GM23338 (cell line): ENCODE results near the gene RNASEH2A. TPM values are rescaled to one million over a fixed set of nuclear protein-coding genes. Genes with fewer than 3 reads are reported as not detected.

ENCODE experiments used
- ATAC-seq: fragments of 200-7000 bp; cut with Tn5 transposase; 3 replicates; pipeline ENCODE4 v1.9.1; 2020
- DNase-seq: peaks from one replicate; pipeline ENCODE4 v3.0.0-alpha.2; 2015; ENCODE audit warnings: low spot score
- H2AFZ ChIP-seq: fragments of 200-600 bp; sonication (generic); 2 replicates; pipeline ENCODE4 v1.8.0; 2016; ENCODE audit warnings: antibody characterized with exemption, mild to moderate bottlenecking, moderate library complexity
- H3F3A ChIP-seq: fragments of 200-600 bp; sonication (generic); replicated peaks from 2 replicates; pipeline ENCODE4 v1.8.0; 2017; ENCODE audit warnings: antibody characterized with exemption, mixed run types, low read depth
- H3K27ac ChIP-seq: fragments of 200-600 bp; sonication (generic); 2 replicates; pipeline ENCODE4 v1.6.1; 2016; ENCODE audit warnings: low read depth
- H3K27me3 ChIP-seq: fragments of 200-600 bp; sonication (generic); 2 replicates; pipeline ENCODE4 v1.8.0; 2016; ENCODE audit warnings: mild to moderate bottlenecking, mixed run types, moderate library complexity; ENCODE audit not compliant: insufficient read depth
- H3K36me3 ChIP-seq: fragments of 200-600 bp; sonication (generic); 2 replicates; pipeline ENCODE4 v1.8.0; 2016; ENCODE audit warnings: mild to moderate bottlenecking; ENCODE audit not compliant: insufficient read depth
- H3K4me1 ChIP-seq: fragments of 200-600 bp; sonication (generic); 2 replicates; pipeline ENCODE4 v1.8.0; 2016; ENCODE audit warnings: mild to moderate bottlenecking, moderate library complexity; ENCODE audit not compliant: insufficient read depth
- H3K4me2 ChIP-seq: fragments of 200-600 bp; sonication (generic); 2 replicates; pipeline ENCODE4 v1.7.1; 2017; ENCODE audit warnings: mixed run types
- H3K4me3 ChIP-seq: fragments of 200-600 bp; sonication (generic); 2 replicates; pipeline ENCODE4 v1.6.1; 2016; ENCODE audit warnings: mixed run types
- H3K79me2 ChIP-seq: fragments of 200-600 bp; sonication (generic); replicated peaks from 2 replicates; pipeline ENCODE4 v1.8.0; 2017; ENCODE audit warnings: mild to moderate bottlenecking; ENCODE audit not compliant: insufficient read depth
- H3K9me2 ChIP-seq: fragments of 200-600 bp; sonication (generic); 2 replicates; pipeline ENCODE4 v1.8.0; 2017; ENCODE audit not compliant: insufficient read depth
- H4K20me1 ChIP-seq: fragments of 200-600 bp; sonication (generic); replicated peaks from 2 replicates; pipeline ENCODE4 v1.8.0; 2017; ENCODE audit warnings: mild to moderate bottlenecking; ENCODE audit not compliant: insufficient read depth
- H3K27ac Mint-ChIP-seq: 2 replicates; pipeline ENCODE4 v1.8.0; 2020; ENCODE audit warnings: inconsistent platforms, mild to moderate bottlenecking, moderate library complexity, mixed read lengths
- H3K27me3 Mint-ChIP-seq: 3 replicates; pipeline ENCODE4 v1.8.0; 2022; ENCODE audit warnings: low read depth, mild to moderate bottlenecking, moderate library complexity, mixed read lengths, inconsistent platforms; ENCODE audit not compliant: insufficient read depth, poor library complexity
- H3K36me3 Mint-ChIP-seq: 3 replicates; pipeline ENCODE4 v1.8.0; 2021; ENCODE audit warnings: low read depth, mild to moderate bottlenecking, inconsistent platforms, moderate library complexity, mixed read lengths
- H3K4me1 Mint-ChIP-seq: 3 replicates; pipeline ENCODE4 v1.8.0; 2020; ENCODE audit warnings: mild to moderate bottlenecking, inconsistent platforms, mixed read lengths
- H3K4me3 Mint-ChIP-seq: 3 replicates; pipeline ENCODE4 v1.8.0; 2021; ENCODE audit warnings: moderate library complexity, mild to moderate bottlenecking, inconsistent platforms, mixed read lengths
- H3K9me3 Mint-ChIP-seq: 3 replicates; pipeline ENCODE4 v1.8.0; 2020; ENCODE audit warnings: moderate library complexity, mild to moderate bottlenecking, inconsistent platforms, mixed read lengths
- ZNF114 ChIP-seq: fragments of 250-450 bp; sonication (Bioruptor Pico); IDR thresholded peaks from 2 replicates; pipeline ENCODE4 v1.5.0; 2020; ENCODE audit warnings: mild to moderate bottlenecking, moderate library complexity
- ZNF331 ChIP-seq: fragments of 250-450 bp; sonication (Bioruptor Pico); IDR thresholded peaks from 2 replicates; pipeline ENCODE4 v1.5.0; 2020; ENCODE audit warnings: low read depth, mild to moderate bottlenecking, moderate library complexity
- polyA plus RNA-seq: library from polyadenylated mRNA; unstranded; fragments of >200 nt; fragmentation: Nextera tagmentation; extraction: Ambion mirVana; gene quantifications from 2 replicates; pipeline ENCODE4 v1.2.1, GENCODE V29; 2016
- total RNA-seq: library from RNA; depleted of rRNA; stranded (reverse); fragments of >200 nt; shearing (Covaris generic); gene quantifications from 2 replicates; pipeline ENCODE4 v1.2.3, GENCODE V29; 2014
- TF ChIP-seq, protein P1 (sequence below): fragments of 250-450 bp; sonication (Bioruptor Pico); IDR thresholded peaks from 2 replicates; pipeline ENCODE4 v1.5.0; 2020; ENCODE audit warnings: mild to moderate bottlenecking, moderate library complexity
- TF ChIP-seq, protein P2 (sequence below): IDR thresholded peaks from 2 replicates; pipeline ENCODE4 v1.6.1; 2016; ENCODE audit warnings: antibody characterized with exemption
- TF ChIP-seq, protein P3 (sequence below): IDR thresholded peaks from one replicate; pipeline ENCODE4 v1.6.1; 2018; ENCODE audit warnings: antibody characterized with exemption; ENCODE audit not compliant: unreplicated experiment

Gene RNASEH2A
- total and polyA plus RNA-seq, 2 experiments from 2014 or later = 39.4 to 68.2 TPM

DNA sequence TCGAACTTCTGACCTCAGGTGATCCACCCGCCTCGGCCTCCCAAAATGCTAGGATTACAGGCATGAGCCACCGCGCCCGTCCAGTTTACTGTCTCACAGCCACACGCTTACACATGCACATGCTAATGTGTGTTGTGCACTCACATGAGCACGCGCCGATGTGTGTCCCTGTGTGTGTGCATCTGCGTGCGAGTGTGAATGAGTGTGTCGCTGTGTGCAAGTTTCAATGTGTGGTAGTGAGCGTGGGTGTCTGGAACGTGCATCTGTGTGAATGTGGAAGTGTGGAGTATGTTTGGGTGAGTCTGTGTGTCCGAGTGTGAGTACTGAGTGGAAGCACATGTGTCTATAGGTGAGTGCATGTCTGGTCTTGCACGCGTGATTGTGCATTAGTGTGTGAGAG lies 36.1 kb downstream of the RNASEH2A start (continued):
- no peak for TF ChIP-seq ZNF114 (CRISPR knock-in tag)
- TF ChIP-seq, protein P1, sequence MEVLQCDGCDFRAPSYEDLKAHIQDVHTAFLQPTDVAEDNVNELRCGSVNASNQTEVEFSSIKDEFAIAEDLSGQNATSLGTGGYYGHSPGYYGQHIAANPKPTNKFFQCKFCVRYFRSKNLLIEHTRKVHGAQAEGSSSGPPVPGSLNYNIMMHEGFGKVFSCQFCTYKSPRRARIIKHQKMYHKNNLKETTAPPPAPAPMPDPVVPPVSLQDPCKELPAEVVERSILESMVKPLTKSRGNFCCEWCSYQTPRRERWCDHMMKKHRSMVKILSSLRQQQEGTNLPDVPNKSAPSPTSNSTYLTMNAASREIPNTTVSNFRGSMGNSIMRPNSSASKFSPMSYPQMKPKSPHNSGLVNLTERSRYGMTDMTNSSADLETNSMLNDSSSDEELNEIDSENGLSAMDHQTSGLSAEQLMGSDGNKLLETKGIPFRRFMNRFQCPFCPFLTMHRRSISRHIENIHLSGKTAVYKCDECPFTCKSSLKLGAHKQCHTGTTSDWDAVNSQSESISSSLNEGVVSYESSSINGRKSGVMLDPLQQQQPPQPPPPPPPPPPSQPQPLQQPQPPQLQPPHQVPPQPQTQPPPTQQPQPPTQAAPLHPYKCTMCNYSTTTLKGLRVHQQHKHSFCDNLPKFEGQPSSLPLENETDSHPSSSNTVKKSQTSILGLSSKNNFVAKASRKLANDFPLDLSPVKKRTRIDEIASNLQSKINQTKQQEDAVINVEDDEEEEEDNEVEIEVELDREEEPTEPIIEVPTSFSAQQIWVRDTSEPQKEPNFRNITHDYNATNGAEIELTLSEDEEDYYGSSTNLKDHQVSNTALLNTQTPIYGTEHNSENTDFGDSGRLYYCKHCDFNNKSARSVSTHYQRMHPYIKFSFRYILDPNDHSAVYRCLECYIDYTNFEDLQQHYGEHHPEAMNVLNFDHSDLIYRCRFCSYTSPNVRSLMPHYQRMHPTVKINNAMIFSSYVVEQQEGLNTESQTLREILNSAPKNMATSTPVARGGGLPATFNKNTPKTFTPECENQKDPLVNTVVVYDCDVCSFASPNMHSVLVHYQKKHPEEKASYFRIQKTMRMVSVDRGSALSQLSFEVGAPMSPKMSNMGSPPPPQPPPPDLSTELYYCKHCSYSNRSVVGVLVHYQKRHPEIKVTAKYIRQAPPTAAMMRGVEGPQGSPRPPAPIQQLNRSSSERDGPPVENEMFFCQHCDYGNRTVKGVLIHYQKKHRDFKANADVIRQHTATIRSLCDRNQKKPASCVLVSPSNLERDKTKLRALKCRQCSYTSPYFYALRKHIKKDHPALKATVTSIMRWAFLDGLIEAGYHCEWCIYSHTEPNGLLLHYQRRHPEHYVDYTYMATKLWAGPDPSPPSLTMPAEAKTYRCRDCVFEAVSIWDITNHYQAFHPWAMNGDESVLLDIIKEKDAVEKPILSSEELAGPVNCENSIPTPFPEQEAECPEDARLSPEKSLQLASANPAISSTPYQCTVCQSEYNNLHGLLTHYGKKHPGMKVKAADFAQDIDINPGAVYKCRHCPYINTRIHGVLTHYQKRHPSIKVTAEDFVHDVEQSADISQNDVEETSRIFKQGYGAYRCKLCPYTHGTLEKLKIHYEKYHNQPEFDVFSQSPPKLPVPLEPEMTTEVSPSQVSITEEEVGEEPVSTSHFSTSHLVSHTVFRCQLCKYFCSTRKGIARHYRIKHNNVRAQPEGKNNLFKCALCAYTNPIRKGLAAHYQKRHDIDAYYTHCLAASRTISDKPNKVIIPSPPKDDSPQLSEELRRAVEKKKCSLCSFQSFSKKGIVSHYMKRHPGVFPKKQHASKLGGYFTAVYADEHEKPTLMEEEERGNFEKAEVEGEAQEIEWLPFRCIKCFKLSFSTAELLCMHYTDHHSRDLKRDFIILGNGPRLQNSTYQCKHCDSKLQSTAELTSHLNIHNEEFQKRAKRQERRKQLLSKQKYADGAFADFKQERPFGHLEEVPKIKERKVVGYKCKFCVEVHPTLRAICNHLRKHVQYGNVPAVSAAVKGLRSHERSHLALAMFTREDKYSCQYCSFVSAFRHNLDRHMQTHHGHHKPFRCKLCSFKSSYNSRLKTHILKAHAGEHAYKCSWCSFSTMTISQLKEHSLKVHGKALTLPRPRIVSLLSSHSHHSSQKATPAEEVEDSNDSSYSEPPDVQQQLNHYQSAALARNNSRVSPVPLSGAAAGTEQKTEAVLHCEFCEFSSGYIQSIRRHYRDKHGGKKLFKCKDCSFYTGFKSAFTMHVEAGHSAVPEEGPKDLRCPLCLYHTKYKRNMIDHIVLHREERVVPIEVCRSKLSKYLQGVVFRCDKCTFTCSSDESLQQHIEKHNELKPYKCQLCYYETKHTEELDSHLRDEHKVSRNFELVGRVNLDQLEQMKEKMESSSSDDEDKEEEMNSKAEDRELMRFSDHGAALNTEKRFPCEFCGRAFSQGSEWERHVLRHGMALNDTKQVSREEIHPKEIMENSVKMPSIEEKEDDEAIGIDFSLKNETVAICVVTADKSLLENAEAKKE (CRISPR knock-in tag) = no peak
- TF ChIP-seq, protein P2, sequence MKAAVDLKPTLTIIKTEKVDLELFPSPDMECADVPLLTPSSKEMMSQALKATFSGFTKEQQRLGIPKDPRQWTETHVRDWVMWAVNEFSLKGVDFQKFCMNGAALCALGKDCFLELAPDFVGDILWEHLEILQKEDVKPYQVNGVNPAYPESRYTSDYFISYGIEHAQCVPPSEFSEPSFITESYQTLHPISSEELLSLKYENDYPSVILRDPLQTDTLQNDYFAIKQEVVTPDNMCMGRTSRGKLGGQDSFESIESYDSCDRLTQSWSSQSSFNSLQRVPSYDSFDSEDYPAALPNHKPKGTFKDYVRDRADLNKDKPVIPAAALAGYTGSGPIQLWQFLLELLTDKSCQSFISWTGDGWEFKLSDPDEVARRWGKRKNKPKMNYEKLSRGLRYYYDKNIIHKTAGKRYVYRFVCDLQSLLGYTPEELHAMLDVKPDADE = no peak

DNA sequence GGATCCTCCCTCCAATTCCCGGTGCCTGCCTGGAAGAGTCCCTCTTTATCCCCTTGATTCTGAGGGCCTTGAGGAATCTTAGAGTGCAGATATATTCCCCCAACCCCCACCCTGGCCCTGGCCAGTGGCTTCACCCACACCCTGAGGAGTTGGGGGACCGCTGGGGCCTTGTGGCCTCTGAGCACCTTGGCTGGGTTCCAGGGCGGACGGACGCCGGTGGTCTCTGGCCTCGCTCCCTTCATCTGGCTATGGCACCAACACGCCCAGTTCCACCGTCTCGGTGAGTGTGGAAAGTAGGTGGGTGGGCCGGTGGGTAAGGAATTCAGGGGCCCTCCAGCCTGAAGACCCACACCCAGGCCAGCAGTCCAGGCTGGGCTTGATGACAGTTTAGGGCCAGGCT lies 36.9 kb downstream of the RNASEH2A start:
- Mint-ChIP-seq H3K4me1 (peaks cover 30% of the 10 kb centered on the region), H3K4me3 (no peak overlapping the region), H3K27me3 (peaks cover 17% of the 10 kb centered on the region), H3K27ac (no peak overlapping the region), H3K36me3 (peaks cover 13% of the 10 kb centered on the region), H3K9me3 (no peaks in the 10 kb centered on the region; the same call in 2 of the 3 replicates)
- no peak for ATAC-seq
- Histone ChIP-seq H3K4me1 (peaks cover 20% of the 10 kb centered on the region), H3K4me3 (no peak overlapping the region), H2AFZ (no peak overlapping the region), H4K20me1 (peaks cover 11% of the 10 kb centered on the region), H3K36me3 (no peaks in the 10 kb centered on the region), H3K79me2 (peaks cover 8% of the 10 kb centered on the region), H3K4me2 (no peak overlapping the region), H3F3A (peaks cover 36% of the 10 kb centered on the region), H3K27ac (no peak overlapping the region), H3K27me3 (no peaks in the 10 kb centered on the region), H3K9me2 (no peaks in the 10 kb centered on the region)
- no peak for DNase-seq
- TF ChIP-seq ZNF331 (CRISPR knock-in tag) = no peak
- TF ChIP-seq, protein P3, sequence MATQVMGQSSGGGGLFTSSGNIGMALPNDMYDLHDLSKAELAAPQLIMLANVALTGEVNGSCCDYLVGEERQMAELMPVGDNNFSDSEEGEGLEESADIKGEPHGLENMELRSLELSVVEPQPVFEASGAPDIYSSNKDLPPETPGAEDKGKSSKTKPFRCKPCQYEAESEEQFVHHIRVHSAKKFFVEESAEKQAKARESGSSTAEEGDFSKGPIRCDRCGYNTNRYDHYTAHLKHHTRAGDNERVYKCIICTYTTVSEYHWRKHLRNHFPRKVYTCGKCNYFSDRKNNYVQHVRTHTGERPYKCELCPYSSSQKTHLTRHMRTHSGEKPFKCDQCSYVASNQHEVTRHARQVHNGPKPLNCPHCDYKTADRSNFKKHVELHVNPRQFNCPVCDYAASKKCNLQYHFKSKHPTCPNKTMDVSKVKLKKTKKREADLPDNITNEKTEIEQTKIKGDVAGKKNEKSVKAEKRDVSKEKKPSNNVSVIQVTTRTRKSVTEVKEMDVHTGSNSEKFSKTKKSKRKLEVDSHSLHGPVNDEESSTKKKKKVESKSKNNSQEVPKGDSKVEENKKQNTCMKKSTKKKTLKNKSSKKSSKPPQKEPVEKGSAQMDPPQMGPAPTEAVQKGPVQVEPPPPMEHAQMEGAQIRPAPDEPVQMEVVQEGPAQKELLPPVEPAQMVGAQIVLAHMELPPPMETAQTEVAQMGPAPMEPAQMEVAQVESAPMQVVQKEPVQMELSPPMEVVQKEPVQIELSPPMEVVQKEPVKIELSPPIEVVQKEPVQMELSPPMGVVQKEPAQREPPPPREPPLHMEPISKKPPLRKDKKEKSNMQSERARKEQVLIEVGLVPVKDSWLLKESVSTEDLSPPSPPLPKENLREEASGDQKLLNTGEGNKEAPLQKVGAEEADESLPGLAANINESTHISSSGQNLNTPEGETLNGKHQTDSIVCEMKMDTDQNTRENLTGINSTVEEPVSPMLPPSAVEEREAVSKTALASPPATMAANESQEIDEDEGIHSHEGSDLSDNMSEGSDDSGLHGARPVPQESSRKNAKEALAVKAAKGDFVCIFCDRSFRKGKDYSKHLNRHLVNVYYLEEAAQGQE = no peak
